Stimulated activated CD4-positive, alpha-beta T cell treated with anti-CD3 and anti-CD28 coated beads, TNF-alpha, amount 100 ng/mL, for 24 hours (primary cell): ENCODE data around the gene CXorf66.
"Not testable (repeated sequence)": the region's sequence is repeated elsewhere in the genome, so short reads cannot be mapped to it uniquely, and the experiment has no call there.

ENCODE experiments used
- DNase-seq, 3 experiments: peaks; one replicate each; pipeline ENCODE4 v3.0.0-alpha.2; 2020; ENCODE audit warnings: low read depth in 3 of 3

The CXorf66 gene

GRCh38 chrX:139965421-139965820, at the start of gene CXorf66:
TSS of gene CXorf66 (minus strand) at chrX:139965521. CDS start at chrX:139965496, 25 bp downstream.
- no peak for DNase-seq

GRCh38 chrX:139982856-139983255, 17.5 kb upstream of the CXorf66 start:
- no peak for DNase-seq

GRCh38 chrX:139974471-139974870, 9.2 kb upstream of the CXorf66 start:
- DNase-seq, result no peak

GRCh38 chrX:139972629-139973624, 7.6 kb upstream of the CXorf66 start:
- DNase-seq, result no peak

GRCh38 chrX:139972113-139972512, 6.8 kb upstream of the CXorf66 start:
- DNase-seq, result no peak

GRCh38 chrX:139971394-139971749, 6.1 kb upstream of the CXorf66 start:
- DNase-seq, result no peak

- DNase-seq, result no peak
Measured at GRCh38 chrX:139969286-139969685, 4.0 kb upstream of the CXorf66 start.

- DNase-seq, result no peak
Measured at GRCh38 chrX:139967750-139968149, 2.4 kb upstream of the CXorf66 start.

- DNase-seq, result no peak
Measured at GRCh38 chrX:139967300-139967699, 2.0 kb upstream of the CXorf66 start.

GRCh38 chrX:139966159-139966558, 838 bp upstream of the CXorf66 start:
- DNase-seq, result not testable (repeated sequence)

GRCh38 chrX:139961091-139961490, 4.2 kb downstream of the CXorf66 start:
- not testable (repeated sequence) for DNase-seq

- no peak for DNase-seq
Measured at GRCh38 chrX:139949703-139950102, 15.6 kb downstream of the CXorf66 start.

GRCh38 chrX:139945075-139945474, 20.2 kb downstream of the CXorf66 start:
- no peak for DNase-seq

GRCh38 chrX:139936259-139936658, 29.1 kb downstream of the CXorf66 start:
- DNase-seq, result no peak

GRCh38 chrX:139933904-139934303, 31.4 kb downstream of the CXorf66 start:
- DNase-seq, result no peak

GRCh38 chrX:139932901-139933796, 32.2 kb downstream of the CXorf66 start, which contains the start of gene ATP11C:
TSS of gene ATP11C (minus strand) at chrX:139933053. CDS start at chrX:139932042, 1,011 bp downstream.
- DNase-seq, result peak; percentile 69 to 78 (median 72)

GRCh38 chrX:139932073-139932900, 33.0 kb downstream of the CXorf66 start:
- DNase-seq, result peak; percentile 2 to 19 (median 3)

- no peak for DNase-seq
Measured at GRCh38 chrX:139931646-139932072, 33.7 kb downstream of the CXorf66 start.

GRCh38 chrX:139930916-139931645, 34.2 kb downstream of the CXorf66 start:
- peak in 1 of 3 experiments; percentile 1 for DNase-seq

- no peak for DNase-seq
Measured at GRCh38 chrX:139930401-139930800, 34.9 kb downstream of the CXorf66 start.
